Common myeloid progenitor, CD34-positive (primary cell): ENCODE measurements around the gene THG1L. TPM values are rescaled to one million over a fixed set of nuclear protein-coding genes. Genes with fewer than 3 reads are reported as not detected.
"Not testable (repeated sequence)": the region's sequence is repeated elsewhere in the genome, so short reads cannot be mapped to it uniquely, and the experiment has no call there.

Experiments used
- CTCF ChIA-PET: fragments of 350-600 bp; sonication (Branson Sonifier 250); formaldehyde crosslinking; loops from one replicate; lab custom pipeline; 2021; ENCODE audit warnings: antibody characterized with exemption; lab: Charles Lee
- POLR2A ChIA-PET: fragments of 350-600 bp; sonication (Branson Sonifier 250); formaldehyde crosslinking; loops from one replicate; lab custom pipeline; 2021; ENCODE audit warnings: antibody characterized with exemption; lab: Charles Lee
- DNase-seq, 3 donors: peaks; one replicate each; pipeline versions ENCODE4 v3.0.0 to v3.0.0-alpha.2; 2013
- H3K27ac ChIP-seq, 2 experiments: 1 replicate in 1 of 2; 2 replicates in 1 of 2; pipeline ENCODE4 v1.7.0; 2013; ENCODE audit warnings: inconsistent platforms in 2 of 2, low read length in 2 of 2, mild to moderate bottlenecking in 2 of 2, low read depth in 1 of 2, moderate library complexity in 1 of 2; ENCODE audit not compliant: severe bottlenecking in 2 of 2, insufficient read depth in 1 of 2, poor library complexity in 1 of 2
- H3K27me3 ChIP-seq, 5 experiments: replicated peaks in 2 of 5; 1 replicate in 3 of 5; 2 replicates in 2 of 5; pipeline versions ENCODE4 v1.6.1 to v1.7.0; 2013; ENCODE audit warnings: low read length in 4 of 5, mild to moderate bottlenecking in 2 of 5, moderate library complexity in 2 of 5, inconsistent platforms in 1 of 5; ENCODE audit not compliant: insufficient read depth in 5 of 5, control insufficient read depth in 4 of 5
- H3K36me3 ChIP-seq, 4 experiments: 1 replicate in 2 of 4; 2 replicates in 2 of 4; pipeline versions ENCODE4 v1.6.1 to v1.7.0; 2013; ENCODE audit warnings: low read length in 3 of 4, control low read depth in 1 of 4, mild to moderate bottlenecking in 1 of 4; ENCODE audit not compliant: control insufficient read depth in 4 of 4, insufficient read depth in 4 of 4
- H3K4me1 ChIP-seq, 4 experiments: 1 replicate in 3 of 4; 2 replicates in 1 of 4; pipeline versions ENCODE4 v1.6.1 to v1.7.1; 2013; ENCODE audit warnings: low read length in 3 of 4, mild to moderate bottlenecking in 3 of 4, control low read depth in 1 of 4, inconsistent platforms in 1 of 4, moderate library complexity in 1 of 4; ENCODE audit not compliant: control insufficient read depth in 4 of 4, insufficient read depth in 4 of 4; ENCODE audit errors: control extremely low read depth in 1 of 4
- H3K4me3 ChIP-seq, 7 experiments: 1 replicate in 4 of 7; 2 replicates in 3 of 7; pipeline versions ENCODE4 v1.5.1 to v1.7.0; 2013; ENCODE audit warnings: mild to moderate bottlenecking in 7 of 7, low read length in 6 of 7, moderate library complexity in 6 of 7, inconsistent platforms in 2 of 7, low read depth in 2 of 7, control low read depth in 1 of 7; ENCODE audit not compliant: insufficient read depth in 4 of 7, control insufficient read depth in 1 of 7; ENCODE audit errors: extremely low read depth in 1 of 7
- H3K9me3 ChIP-seq, 5 experiments: 1 replicate in 4 of 5; 2 replicates in 1 of 5; pipeline versions ENCODE4 v1.6.1 to v1.7.1; 2013; ENCODE audit warnings: low read length in 4 of 5, mild to moderate bottlenecking in 2 of 5, inconsistent platforms in 1 of 5, low read depth in 1 of 5, moderate library complexity in 1 of 5; ENCODE audit not compliant: control insufficient read depth in 4 of 5, insufficient read depth in 2 of 5; ENCODE audit errors: control extremely low read depth in 1 of 5
- WGBS: methylation state at CpG from one replicate; pipeline ENCODE4 v1.1.5; 2013; ENCODE audit not compliant: insufficient coverage; 5-methylcytosine and 5-hydroxymethylcytosine counted together
- polyA plus RNA-seq: library from polyadenylated mRNA; unstranded; fragments of 120-200 nt; gene quantifications from one replicate; pipeline ENCODE4 v1.2.1, GENCODE V29; 2013

THG1L gene
- 19.7 TPM for polyA plus RNA-seq

DNA sequence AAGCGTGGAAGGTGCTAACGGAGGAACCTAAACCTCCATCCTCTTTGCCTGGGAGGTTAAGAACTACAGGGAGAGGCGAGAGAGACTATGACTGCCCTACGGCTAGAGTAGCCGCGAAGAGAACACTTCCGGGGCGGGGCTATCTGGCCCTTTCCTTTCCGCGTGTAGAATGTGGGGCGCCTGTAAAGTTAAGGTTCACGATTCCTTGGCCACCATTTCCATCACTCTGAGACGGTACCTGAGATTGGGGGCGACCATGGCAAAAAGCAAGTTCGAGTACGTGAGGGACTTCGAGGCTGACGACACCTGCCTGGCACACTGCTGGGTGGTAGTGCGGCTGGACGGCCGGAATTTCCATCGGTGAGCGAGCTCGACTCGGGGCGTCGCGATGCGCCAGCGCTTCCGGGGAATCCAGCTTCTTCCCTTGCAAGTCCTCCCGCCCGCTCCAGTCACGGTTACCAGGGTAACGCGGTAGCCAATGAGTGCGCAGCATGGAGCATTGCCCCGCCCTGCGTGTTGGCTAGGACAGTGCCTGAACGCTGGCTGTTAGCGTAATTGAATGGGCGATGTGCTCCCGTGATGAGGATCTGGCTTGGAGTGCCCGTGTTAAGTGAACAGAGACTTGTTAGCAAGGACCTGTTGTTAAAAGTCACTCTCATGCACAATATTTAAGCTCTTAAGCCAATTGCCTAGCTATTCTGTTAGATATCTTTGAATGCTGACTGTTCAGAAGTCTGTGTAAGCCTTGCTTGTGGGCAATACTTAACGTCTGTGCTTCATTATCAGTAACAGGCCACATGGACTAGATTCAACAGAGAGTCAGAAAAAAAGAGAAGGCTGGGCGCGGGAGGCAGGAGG is at the start of gene THG1L:
Gene THG1L, plus strand, starts transcription at position 149 of the 858 bp plus-strand sequence. Its CDS starts 21 bp downstream, at position 170.
- DNase-seq, result peak; percentile 93 to 97 (median 97)
- WGBS, result 3% methylated on average over 35 of the region's 47 CpGs
- Histone ChIP-seq H3K36me3 (peaks cover 4 to 16% (median 8%) of the 10 kb centered on the region in 4 experiments), H3K27me3 (no peaks in the 10 kb centered on the region), H3K4me1 (peaks cover 6 to 11% (median 9%) of the 10 kb centered on the region in 4 experiments), H3K4me3 (peak within 1 kb of the TSS; percentile 79 to 99 (median 91)), H3K9me3 (peaks cover 0 to 1% (median 0%) of the 10 kb centered on the region in 5 experiments), H3K27ac (peak within 1 kb of the TSS; percentile 83 to 85)
- ChIA-PET CTCF (interaction anchor here (0.9 to 5.3 kb wide), 3 partner anchors 12 to 20 kb away, joined by 3 to 32 read pairs (median 5); partner anchors contain the start of gene LSM11), POLR2A (interaction anchor here (0.6 kb wide), 1 partner anchor 228 kb away, joined by 3 read pairs; no protein-coding TSS in a partner anchor)

DNA sequence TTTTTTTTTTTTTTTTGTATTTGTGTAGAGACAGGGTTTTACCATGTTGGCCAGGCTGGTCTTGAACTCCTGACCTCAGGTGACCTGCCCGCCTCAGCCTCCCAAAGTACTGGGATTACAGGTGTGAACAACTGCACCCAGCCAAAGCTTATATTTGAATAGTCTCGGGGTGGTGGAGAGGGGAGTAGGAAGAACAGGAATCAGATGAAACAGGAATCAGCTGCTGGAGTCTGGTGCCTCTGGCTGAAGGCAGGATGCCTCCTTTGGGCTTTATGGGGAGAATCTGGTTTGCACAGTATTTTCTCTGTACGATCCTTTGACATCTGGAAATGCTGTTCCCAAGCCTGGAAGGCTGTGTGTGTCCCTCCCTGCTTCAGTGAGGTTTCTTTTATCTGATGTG is 49.0 kb upstream of the THG1L start:
- Histone ChIP-seq H3K4me1 (no peaks in the 10 kb centered on the region), H3K9me3 (no peaks in the 10 kb centered on the region), H3K36me3 (no peaks in the 10 kb centered on the region), H3K4me3 (no peak overlapping the region), H3K27ac (no peak overlapping the region), H3K27me3 (no peaks in the 10 kb centered on the region)
- no peak for DNase-seq
- WGBS, result 50% methylated on average over 2 of the region's 3 CpGs
- POLR2A ChIA-PET, result interaction anchor here (0.6 kb wide), 1 partner anchor 46 kb away, joined by 3 read pairs; no protein-coding TSS in a partner anchor
- CTCF ChIA-PET, result interaction anchor here (0.8 to 1.6 kb wide), 3 partner anchors 10 to 61 kb away, joined by 3 to 4 read pairs (median 3); partner anchors contain the start of gene LSM11

DNA sequence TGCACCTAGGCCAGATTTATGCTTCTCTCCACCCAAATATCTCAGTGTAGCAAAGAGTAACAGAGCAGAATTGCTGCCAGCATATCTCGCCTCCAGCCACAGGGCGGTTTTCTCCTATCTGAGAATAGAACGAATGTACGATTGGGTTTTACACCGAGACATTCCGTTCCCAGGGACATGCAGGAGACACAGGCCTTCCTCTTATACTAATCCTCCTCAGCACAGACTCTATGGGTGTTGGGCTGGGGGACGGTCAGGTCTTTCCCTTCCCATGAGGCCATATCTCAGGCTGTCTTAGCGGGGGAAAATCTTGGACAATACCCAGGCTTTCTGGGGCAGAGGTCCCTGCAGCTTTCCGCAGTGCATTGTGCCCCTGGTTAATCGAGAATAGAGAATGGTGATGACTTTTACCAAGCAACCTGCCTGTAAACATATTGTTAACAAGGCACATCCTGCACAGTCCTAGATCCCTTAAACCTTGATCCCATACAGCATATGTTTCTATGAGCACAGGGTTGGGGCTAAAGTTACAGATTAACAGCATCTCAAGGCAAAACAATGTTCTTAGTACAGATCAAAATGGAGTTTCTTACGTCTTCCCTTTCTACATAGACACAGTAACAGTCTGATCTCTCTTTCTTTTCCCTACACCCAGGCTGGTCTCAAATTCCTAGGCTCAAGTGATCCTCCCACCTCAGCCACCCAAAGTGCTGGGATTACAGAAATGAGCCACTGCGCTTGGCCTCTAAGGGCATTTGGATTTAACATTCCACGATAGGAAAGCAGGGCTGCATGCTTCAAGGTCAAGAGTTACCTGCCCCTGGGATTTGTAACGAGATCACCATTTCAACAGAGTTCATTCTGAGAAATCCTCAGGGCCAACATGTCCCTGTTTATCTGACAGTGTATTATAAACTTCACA is 44.7 kb upstream of the THG1L start:
- H3K9me3 ChIP-seq, result peaks cover 0 to 10% (median 6%) of the 10 kb centered on the region in 5 experiments
- H3K4me1 ChIP-seq, H3K4me3 ChIP-seq, CTCF ChIA-PET, H3K27me3 ChIP-seq, H3K36me3 ChIP-seq, H3K27ac ChIP-seq, POLR2A ChIA-PET, DNase-seq: not testable (repeated sequence)
- 97% methylated on average over 10 of the region's 14 CpGs for WGBS

DNA sequence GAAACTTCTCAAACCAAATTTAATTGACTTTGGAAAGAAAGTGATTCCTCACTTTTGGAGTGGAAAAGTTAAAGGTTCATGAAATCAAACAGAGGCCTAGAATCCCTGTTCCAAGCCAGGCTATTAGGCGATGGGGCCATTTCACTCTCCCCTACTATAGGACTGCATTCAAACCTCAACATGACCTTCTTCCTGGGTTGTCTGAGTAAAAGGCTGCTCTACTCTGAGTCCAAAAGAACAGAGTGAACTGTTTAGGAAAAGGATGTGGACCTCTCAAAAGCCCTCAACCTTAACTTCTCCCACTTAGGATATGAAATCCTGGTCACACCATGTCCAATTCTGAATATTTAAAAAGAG is 44.0 kb upstream of the THG1L start:
- H3K27me3 ChIP-seq, result no peaks in the 10 kb centered on the region
- POLR2A ChIA-PET, result interaction anchor here (0.6 kb wide), 1 partner anchor 202 kb away, joined by 3 read pairs; no protein-coding TSS in a partner anchor
- no peak overlapping the region for H3K27ac ChIP-seq
- CTCF ChIA-PET, result no interaction called here
- peaks cover 0 to 10% (median 6%) of the 10 kb centered on the region in 5 experiments for H3K9me3 ChIP-seq
- DNase-seq, result no peak
- H3K36me3 ChIP-seq, result no peaks in the 10 kb centered on the region
- H3K4me1 ChIP-seq, result no peaks in the 10 kb centered on the region
- 100% methylated on average over 1 of the region's 1 CpG for WGBS
- H3K4me3 ChIP-seq, result no peak overlapping the region

DNA sequence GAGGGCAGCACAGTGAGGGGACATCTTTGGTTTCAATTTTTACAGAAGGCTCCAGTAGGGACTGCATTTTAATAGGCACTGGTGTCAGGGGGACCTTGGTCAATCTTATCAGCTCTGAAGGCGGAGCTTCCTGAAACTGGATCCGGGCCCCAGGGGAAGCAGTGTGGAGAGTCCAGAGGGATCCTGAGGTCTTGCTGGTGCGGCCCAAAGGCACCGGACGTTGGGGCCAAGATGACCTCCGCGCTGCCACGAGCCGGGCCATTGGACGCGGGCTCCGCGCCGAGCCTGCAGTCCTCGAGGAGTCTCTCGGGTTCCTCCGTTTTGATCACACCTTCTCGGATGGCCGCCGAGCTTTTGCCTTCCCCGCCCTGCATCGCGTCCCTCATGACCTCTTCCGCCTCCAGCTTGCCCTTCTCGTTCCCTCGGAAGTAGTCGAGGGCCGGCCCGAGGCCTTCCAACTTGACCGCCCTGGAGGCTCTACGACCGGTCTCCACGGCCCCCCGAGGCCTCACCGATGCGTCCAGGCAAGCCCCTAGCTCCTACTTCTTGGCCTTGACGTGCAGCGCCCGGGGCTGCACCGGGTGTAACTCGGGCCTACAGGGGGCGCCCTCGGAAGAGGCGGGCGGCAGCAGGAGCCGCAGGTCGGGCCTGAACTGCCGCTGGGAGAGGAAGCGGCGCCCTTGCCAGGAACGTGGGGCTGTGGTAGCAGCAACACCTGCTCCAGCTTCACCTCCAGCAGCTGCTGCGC is 41.1 kb upstream of the THG1L start:
- POLR2A ChIA-PET, result no interaction called here
- Histone ChIP-seq H3K27me3 (no peaks in the 10 kb centered on the region), H3K4me3 (peak overlapping the region in 1 of 7 experiments; percentile 54), H3K9me3 (peaks cover 0 to 10% (median 6%) of the 10 kb centered on the region in 5 experiments), H3K36me3 (no peaks in the 10 kb centered on the region), H3K4me1 (no peaks in the 10 kb centered on the region), H3K27ac (no peak overlapping the region)
- peak in 2 of 3 donors; percentile 42 to 76 for DNase-seq
- WGBS, result 70% methylated on average over 50 of the region's 52 CpGs
- CTCF ChIA-PET, result no interaction called here

DNA sequence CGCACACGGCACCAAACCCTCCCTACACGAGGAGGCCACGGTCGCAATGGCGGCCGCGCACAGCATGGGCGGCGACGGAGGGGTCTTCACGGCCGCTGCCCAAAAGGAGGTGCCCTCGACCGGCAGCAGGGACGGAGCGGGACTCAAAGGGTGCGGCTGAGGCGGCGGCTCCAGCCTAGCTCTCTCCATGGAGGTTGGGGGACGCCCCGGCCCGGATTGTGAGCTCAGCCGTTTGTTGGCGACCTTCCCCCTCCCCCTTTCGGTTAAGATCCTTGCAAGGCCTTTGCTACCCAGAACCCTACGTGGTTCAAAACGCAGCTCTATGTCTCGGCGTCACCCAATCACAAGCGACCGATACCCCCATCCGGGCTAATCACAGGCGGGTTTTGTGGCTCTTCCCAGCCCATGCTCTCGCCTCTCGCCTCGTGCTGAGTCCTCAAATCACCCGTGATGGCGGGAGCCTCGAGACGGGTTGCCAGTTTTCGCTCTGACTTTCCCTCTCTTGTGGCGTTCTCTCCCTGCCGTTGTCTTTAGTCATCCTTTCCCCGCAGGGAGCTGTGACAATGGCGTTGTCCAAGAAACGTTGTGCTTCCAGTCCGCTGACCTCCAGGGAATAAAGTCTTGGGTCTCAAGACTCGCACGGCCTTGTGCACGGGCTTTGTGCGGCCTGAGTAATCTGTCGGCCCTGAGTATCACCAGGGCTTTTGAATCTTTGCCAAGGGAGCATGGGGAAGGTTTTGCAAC is 40.4 kb upstream of the THG1L start:
- DNase-seq, result no peak
- Histone ChIP-seq H3K36me3 (no peaks in the 10 kb centered on the region), H3K4me3 (peak overlapping the region in 1 of 7 experiments; percentile 54), H3K9me3 (peaks cover 0 to 13% (median 6%) of the 10 kb centered on the region in 5 experiments), H3K27ac (no peak overlapping the region), H3K4me1 (no peaks in the 10 kb centered on the region), H3K27me3 (no peaks in the 10 kb centered on the region)
- 72% methylated on average over 51 of the region's 53 CpGs for WGBS
- ChIA-PET CTCF (no interaction called here), POLR2A (interaction anchor here (0.5 kb wide), 1 partner anchor 139 kb away, joined by 3 read pairs; no protein-coding TSS in a partner anchor)
